Measurements from ENCODE around the gene ERAS.

DNA sequence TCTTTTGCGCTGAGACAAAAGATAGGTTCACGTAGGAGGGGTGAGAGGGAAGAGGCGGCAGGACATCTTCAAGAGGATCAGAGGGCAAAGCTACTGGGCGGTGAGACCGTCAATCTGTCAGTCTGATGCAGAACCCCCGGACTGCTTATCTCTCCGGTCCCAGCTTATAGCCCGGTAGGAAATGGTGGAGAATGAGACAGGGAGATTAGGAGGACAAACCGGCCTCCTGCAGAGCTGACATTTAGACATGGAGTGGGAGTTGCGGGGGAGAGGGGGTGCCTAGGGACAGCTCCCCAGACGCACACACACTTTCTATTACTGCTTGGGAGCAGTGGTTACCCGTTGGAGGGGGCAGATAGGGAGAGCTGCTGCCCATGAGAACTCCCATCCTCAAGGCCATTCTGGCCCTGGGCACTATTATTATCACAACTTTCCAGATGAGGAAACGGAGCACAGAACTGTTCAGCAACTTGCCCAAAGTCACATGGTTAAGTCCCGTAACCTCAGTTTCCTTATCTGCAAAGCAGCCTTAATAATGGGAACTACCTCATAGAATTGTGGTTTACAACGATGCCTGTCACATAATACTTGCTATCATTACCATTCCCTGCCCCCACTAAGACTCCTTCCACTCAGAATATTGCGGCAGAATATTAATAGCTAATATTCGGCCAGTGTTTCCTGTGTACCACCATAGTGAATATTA is 25.6 kb upstream of the ERAS start:
- TF ChIP-seq, protein P1, sequence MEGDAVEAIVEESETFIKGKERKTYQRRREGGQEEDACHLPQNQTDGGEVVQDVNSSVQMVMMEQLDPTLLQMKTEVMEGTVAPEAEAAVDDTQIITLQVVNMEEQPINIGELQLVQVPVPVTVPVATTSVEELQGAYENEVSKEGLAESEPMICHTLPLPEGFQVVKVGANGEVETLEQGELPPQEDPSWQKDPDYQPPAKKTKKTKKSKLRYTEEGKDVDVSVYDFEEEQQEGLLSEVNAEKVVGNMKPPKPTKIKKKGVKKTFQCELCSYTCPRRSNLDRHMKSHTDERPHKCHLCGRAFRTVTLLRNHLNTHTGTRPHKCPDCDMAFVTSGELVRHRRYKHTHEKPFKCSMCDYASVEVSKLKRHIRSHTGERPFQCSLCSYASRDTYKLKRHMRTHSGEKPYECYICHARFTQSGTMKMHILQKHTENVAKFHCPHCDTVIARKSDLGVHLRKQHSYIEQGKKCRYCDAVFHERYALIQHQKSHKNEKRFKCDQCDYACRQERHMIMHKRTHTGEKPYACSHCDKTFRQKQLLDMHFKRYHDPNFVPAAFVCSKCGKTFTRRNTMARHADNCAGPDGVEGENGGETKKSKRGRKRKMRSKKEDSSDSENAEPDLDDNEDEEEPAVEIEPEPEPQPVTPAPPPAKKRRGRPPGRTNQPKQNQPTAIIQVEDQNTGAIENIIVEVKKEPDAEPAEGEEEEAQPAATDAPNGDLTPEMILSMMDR (IDR thresholded peaks at IDR 0.05), result no peak
- TF ChIP-seq POLR2AphosphoS5 (IDR thresholded peaks at IDR 0.05; ENCODE audit: low read depth, low read length), result no peak
- TF ChIP-seq TCF7L2 (IDR thresholded peaks at IDR 0.05; ENCODE audit: low read depth, low read length), result no peak

All from Panc1 (cell line).